GM10248 (cell line): ENCODE results near the gene TMEM86A.
"Not testable (repeated sequence)": the region's sequence is repeated elsewhere in the genome, so short reads cannot be mapped to it uniquely, and the experiment has no call there.

Source experiments
- CTCF ChIA-PET: fragments of 300-600 bp; sonication (Branson Sonifier 250); formaldehyde crosslinking; extraction: SDS; loops from one replicate; lab custom pipeline; 2021; ENCODE audit warnings: antibody characterized with exemption; lab: Yijun Ruan, JAX
- POLR2A ChIA-PET: fragments of 350-650 bp; sonication (Branson Sonifier 250); formaldehyde crosslinking; extraction: SDS; loops from one replicate; lab custom pipeline; 2020; ENCODE audit warnings: antibody characterized with exemption; lab: Yijun Ruan, JAX
- DNase-seq: peaks from one replicate; pipeline ENCODE4 v3.0.0; 2012; ENCODE audit errors: extremely low spot score
- TF ChIP-seq, protein P1 (sequence below): IDR thresholded peaks from 2 replicates; pipeline ENCODE4 v1.5.1; 2012; ENCODE audit warnings: mild to moderate bottlenecking, low read depth; ENCODE audit errors: extremely low read depth, missing control alignments, control extremely low read depth

The TMEM86A gene, protein sequence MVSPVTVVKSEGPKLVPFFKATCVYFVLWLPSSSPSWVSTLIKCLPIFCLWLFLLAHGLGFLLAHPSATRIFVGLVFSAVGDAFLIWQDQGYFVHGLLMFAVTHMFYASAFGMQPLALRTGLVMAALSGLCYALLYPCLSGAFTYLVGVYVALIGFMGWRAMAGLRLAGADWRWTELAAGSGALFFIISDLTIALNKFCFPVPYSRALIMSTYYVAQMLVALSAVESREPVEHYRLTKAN

DNA sequence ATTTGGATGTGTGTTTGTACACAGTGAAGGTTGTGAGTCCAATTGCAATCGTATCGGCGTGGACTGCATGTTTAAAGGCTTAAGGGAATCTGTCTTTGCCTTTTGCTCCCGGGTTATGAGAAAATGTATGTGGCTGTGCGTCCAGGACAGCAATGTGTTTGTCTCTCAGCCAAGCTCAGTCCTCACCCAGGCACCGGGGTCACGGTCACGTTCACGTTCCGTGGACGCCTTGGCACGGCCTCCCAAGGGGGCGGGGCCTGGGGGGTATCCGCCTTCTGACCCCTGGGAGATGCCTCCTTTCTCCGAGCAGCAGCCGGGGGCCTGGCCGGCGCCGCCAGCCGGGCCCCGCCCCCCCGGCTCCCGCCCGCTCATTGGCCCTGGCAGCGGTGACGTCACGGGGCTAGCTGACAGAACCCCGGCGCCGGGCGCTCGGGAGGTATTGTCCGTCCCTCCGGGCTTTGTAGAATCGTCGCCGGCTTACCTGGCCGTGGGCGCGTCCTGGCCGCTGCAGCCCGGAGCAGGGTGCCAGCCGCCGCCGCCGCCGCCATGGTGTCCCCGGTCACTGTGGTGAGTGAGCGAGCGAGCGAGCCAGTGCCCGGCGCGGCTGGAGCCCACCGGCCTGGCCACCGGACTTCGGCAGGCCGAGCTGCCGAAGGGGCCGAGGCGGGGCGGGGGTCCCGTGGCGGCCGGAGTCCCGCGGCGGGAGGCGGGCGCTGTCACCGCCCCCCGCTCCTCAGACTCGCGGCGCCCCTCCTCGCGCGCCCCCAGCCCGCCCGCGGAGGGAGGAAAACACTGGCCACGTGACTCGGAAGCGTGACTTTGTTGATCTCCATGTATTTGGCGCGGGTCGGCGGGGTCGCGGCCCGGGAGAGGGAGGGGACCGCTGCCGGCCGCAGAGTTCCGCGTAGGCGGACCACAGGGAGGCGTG lies at the start of gene TMEM86A:
Gene TMEM86A (plus strand): TSS at position 439 of the 928 bp plus-strand sequence. CDS start 108 bp downstream, at position 547.
- TF ChIP-seq, protein P1, sequence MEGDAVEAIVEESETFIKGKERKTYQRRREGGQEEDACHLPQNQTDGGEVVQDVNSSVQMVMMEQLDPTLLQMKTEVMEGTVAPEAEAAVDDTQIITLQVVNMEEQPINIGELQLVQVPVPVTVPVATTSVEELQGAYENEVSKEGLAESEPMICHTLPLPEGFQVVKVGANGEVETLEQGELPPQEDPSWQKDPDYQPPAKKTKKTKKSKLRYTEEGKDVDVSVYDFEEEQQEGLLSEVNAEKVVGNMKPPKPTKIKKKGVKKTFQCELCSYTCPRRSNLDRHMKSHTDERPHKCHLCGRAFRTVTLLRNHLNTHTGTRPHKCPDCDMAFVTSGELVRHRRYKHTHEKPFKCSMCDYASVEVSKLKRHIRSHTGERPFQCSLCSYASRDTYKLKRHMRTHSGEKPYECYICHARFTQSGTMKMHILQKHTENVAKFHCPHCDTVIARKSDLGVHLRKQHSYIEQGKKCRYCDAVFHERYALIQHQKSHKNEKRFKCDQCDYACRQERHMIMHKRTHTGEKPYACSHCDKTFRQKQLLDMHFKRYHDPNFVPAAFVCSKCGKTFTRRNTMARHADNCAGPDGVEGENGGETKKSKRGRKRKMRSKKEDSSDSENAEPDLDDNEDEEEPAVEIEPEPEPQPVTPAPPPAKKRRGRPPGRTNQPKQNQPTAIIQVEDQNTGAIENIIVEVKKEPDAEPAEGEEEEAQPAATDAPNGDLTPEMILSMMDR: no peak
- ChIA-PET CTCF (interaction anchor here (1.0 to 2.0 kb wide), 4 partner anchors 22 to 70 kb away, joined by 3 to 11 read pairs (median 6); no protein-coding TSS in a partner anchor), POLR2A (interaction anchor here (0.7 to 1.2 kb wide), 2 partner anchors 65 to 374 kb away, joined by 3 to 6 read pairs; partner anchors contain the start of gene SPTY2D1)
- peak; percentile 94 for DNase-seq

DNA sequence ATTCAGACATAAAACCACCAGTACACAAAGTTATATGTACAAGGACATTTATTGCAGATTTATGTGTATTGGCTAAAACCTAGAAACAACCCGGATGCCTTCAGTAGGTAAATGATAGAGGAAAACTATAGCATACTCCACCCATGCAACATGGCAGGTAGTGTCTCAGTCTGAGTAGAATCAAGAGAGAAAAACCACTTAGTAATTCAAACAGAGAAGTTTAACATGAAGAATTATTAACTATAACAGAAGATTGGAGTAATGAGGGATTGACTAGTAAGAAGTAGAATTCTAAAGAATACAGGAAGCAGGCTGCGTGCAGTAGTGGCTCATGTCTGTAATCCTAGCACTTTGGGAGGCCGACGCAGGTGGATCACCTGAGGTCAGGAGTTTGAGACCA lies 48.2 kb upstream of the TMEM86A start:
- no peak for DNase-seq
- POLR2A ChIA-PET: no interaction called here
- TF ChIP-seq, protein P1: no peak
- CTCF ChIA-PET: interaction anchor here (0.7 to 3.5 kb wide), 7 partner anchors 9 to 535 kb away, joined by 3 to 15 read pairs (median 5); partner anchors contain the start of gene SPTY2D1

DNA sequence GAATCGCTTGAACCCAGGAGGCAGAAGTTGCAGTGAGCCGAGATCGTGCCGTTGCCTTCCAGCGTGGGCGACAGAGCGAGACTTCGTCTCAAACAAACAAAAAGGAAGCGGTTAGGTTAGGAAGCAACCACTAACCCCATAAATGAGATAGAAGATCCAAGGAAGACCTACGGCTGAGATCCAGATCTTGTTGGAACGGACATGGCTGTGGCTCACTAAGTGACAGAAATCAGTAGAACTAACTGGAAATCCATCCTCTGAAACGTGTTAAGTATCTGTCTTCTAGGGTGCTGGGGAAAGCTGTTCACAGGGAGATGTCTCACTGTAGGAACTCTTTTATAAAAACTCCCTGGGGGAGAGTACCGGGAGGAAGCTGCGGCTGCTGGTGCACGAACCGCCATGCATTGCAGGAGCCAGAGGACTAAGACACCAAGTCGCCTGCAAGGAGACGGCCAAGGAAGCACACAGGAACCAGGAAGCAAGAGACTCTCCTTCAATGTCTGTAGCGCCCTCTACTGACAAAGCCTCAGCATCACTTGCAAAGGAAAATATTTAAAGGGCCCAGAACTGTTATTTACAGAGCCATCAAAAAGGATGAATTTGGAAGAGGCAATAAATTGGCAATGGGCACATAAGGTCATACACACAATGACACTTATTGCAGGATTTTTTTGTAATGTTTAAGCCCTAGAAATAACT lies 47.6 kb upstream of the TMEM86A start:
- TF ChIP-seq, protein P1: peak; percentile 62
- peak; percentile 70 for DNase-seq
- ChIA-PET CTCF (interaction anchor here (1.0 to 3.5 kb wide), 7 partner anchors 9 to 111 kb away, joined by 3 to 15 read pairs (median 5); partner anchors contain the start of gene SPTY2D1), POLR2A (no interaction called here)

DNA sequence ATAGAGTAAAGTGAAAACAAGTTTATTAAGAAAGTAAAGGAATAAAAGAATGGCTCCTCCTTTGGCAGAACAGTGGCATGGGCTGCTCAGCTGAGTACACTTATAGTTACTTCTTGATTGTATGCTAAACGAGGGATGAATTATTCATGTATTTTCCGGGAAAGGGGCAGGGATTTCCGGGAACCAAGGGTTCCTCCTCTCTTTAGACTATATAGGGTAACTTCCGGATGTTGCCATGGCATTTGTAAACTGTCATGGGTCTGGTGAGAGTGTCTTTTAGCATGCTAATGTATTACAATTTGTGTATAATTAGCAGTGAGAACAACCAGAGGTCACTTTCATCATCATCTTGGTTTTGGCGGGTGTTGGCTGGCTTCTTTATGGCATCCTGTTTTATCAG lies 40.9 kb upstream of the TMEM86A start:
- DNase-seq: no peak
- POLR2A ChIA-PET: no interaction called here
- CTCF ChIA-PET: no interaction called here
- TF ChIP-seq, protein P1: no peak

DNA sequence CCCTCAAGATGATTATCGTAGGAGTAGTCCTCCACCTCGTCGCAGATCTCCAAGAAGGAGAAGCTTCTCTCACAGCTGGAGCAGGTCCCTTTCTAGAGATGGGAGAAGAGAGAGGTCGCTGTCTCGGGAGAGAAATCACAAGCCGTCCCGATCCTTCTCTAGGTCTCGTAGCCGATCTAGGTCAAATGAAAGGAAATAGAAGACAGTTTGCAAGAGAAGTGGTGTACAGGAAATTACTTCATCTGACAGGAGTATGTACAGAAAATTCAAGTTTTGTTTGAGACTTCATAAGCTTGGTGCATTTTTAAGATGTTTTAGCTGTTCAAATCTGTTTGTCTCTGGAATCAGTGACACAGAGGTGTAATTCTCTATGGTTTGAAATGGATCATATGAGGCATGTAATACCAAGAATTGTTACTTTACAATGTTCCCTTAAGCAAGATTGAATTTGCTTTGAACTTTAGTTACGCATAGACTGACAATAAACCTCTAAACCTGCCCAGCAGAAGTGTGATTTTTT lies 33.2 kb upstream of the TMEM86A start:
- DNase-seq, POLR2A ChIA-PET: not testable (repeated sequence)
- CTCF ChIA-PET: interaction anchor here (1.2 kb wide), 1 partner anchor 63 kb away, joined by 3 read pairs; no protein-coding TSS in a partner anchor

DNA sequence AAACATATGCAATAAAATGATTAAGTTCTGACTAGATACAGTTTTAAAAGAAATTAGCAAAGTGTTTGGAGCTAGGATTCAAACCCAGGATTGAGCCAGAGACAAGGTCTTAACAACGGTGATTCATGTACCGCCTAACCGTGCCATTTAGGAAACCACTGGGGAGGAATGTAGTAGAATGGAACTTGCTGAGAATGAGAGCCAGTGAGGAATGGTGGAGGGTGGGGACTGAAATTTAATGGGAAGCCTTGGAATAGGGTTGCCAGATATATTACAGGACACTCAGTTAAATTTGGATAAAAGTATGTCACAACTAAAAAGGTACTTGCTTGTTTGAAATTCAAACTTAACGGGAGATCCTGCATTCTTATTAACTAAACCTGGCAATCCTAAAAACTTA lies 30.4 kb upstream of the TMEM86A start:
- POLR2A ChIA-PET: no interaction called here
- CTCF ChIA-PET: no interaction called here
- TF ChIP-seq, protein P1: no peak
- no peak for DNase-seq
